Measurements from ENCODE around the gene MXI1.

MXI1 gene

DNA sequence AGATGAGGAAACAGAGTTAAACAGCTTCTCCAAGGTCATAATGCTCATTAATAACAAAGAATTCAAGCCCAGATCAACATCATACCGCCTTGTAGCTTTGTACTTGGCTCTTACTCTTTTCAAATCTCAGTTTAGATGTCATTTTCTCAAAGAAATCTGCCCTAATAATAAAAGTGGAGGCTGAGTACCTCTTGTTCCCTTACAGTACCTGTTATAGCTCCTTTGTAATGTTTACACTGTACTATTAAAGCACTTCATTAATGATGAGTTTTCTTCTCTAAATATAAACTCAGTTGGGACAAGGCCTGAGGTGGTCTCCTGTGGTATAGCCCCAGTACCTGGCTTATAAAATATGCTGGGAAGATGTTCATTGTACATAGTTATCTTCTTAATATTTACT is 89.6 kb downstream of the MXI1 start:
- ATAC-seq = no peak
- TF ChIP-seq TSHZ2 (CRISPR knock-in tag; IDR thresholded peaks at IDR 0.05) (no peak), CSDC2 (CRISPR knock-in tag; IDR thresholded peaks at IDR 0.05) (no peak), GLIS3 (CRISPR knock-in tag; IDR thresholded peaks at IDR 0.05) (no peak), OSR1 (CRISPR knock-in tag; IDR thresholded peaks at IDR 0.05) (no peak), TOX (CRISPR knock-in tag; IDR thresholded peaks at IDR 0.05; ENCODE audit: borderline replicate concordance) (no peak), ISL1 (CRISPR knock-in tag; IDR thresholded peaks at IDR 0.05) (no peak), ESRRG (CRISPR knock-in tag; IDR thresholded peaks at IDR 0.05) (no peak), TCF4 (CRISPR knock-in tag; IDR thresholded peaks at IDR 0.05; ENCODE audit: borderline replicate concordance) (no peak), ARNTL (CRISPR knock-in tag; IDR thresholded peaks at IDR 0.05; ENCODE audit: borderline replicate concordance, low read depth) (no peak), BACH2 (CRISPR knock-in tag; IDR thresholded peaks at IDR 0.05; ENCODE audit: borderline replicate concordance) (no peak), PPARA (CRISPR knock-in tag; IDR thresholded peaks at IDR 0.05; ENCODE audit: borderline replicate concordance) (no peak), ZC3H10 (CRISPR knock-in tag; IDR thresholded peaks at IDR 0.05) (no peak)
- TF ChIP-seq, protein P1, sequence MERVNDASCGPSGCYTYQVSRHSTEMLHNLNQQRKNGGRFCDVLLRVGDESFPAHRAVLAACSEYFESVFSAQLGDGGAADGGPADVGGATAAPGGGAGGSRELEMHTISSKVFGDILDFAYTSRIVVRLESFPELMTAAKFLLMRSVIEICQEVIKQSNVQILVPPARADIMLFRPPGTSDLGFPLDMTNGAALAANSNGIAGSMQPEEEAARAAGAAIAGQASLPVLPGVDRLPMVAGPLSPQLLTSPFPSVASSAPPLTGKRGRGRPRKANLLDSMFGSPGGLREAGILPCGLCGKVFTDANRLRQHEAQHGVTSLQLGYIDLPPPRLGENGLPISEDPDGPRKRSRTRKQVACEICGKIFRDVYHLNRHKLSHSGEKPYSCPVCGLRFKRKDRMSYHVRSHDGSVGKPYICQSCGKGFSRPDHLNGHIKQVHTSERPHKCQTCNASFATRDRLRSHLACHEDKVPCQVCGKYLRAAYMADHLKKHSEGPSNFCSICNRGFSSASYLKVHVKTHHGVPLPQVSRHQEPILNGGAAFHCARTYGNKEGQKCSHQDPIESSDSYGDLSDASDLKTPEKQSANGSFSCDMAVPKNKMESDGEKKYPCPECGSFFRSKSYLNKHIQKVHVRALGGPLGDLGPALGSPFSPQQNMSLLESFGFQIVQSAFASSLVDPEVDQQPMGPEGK (CRISPR knock-in tag; IDR thresholded peaks at IDR 0.05; ENCODE audit: borderline replicate concordance) = no peak
- TF ChIP-seq, protein P2, sequence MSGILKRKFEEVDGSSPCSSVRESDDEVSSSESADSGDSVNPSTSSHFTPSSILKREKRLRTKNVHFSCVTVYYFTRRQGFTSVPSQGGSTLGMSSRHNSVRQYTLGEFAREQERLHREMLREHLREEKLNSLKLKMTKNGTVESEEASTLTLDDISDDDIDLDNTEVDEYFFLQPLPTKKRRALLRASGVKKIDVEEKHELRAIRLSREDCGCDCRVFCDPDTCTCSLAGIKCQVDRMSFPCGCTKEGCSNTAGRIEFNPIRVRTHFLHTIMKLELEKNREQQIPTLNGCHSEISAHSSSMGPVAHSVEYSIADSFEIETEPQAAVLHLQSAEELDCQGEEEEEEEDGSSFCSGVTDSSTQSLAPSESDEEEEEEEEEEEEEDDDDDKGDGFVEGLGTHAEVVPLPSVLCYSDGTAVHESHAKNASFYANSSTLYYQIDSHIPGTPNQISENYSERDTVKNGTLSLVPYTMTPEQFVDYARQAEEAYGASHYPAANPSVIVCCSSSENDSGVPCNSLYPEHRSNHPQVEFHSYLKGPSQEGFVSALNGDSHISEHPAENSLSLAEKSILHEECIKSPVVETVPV (CRISPR knock-in tag; IDR thresholded peaks at IDR 0.05) = no peak

GRCh38 chr10:110300486-110300986 is 93.1 kb downstream of the MXI1 start:
- no peak for ATAC-seq
- TF ChIP-seq, protein P1 (CRISPR knock-in tag; IDR thresholded peaks at IDR 0.05; ENCODE audit: borderline replicate concordance) = no peak

GRCh38 chr10:110303681-110304080 is 96.3 kb downstream of the MXI1 start:
- no peak for ATAC-seq
- TF ChIP-seq TCF4 (CRISPR knock-in tag; IDR thresholded peaks at IDR 0.05; ENCODE audit: borderline replicate concordance) (no peak), OSR1 (CRISPR knock-in tag; IDR thresholded peaks at IDR 0.05) (no peak), TSHZ2 (CRISPR knock-in tag; IDR thresholded peaks at IDR 0.05) (no peak), ISL1 (CRISPR knock-in tag; IDR thresholded peaks at IDR 0.05) (no peak), ZNF565 (CRISPR knock-in tag; conservative IDR thresholded peaks at IDR 0.05; ENCODE audit: low read depth) (no peak), ESRRG (CRISPR knock-in tag; IDR thresholded peaks at IDR 0.05) (no peak), ZFP3 (CRISPR knock-in tag; IDR thresholded peaks at IDR 0.05) (no peak), ARNTL (CRISPR knock-in tag; IDR thresholded peaks at IDR 0.05; ENCODE audit: borderline replicate concordance, low read depth) (no peak), TOX (CRISPR knock-in tag; IDR thresholded peaks at IDR 0.05; ENCODE audit: borderline replicate concordance) (no peak), ZNF70 (CRISPR knock-in tag; IDR thresholded peaks at IDR 0.05) (no peak), RARB (CRISPR knock-in tag; IDR thresholded peaks at IDR 0.05) (no peak), ZNF8 (CRISPR knock-in tag; IDR thresholded peaks at IDR 0.05) (no peak)
- TF ChIP-seq, protein P3, sequence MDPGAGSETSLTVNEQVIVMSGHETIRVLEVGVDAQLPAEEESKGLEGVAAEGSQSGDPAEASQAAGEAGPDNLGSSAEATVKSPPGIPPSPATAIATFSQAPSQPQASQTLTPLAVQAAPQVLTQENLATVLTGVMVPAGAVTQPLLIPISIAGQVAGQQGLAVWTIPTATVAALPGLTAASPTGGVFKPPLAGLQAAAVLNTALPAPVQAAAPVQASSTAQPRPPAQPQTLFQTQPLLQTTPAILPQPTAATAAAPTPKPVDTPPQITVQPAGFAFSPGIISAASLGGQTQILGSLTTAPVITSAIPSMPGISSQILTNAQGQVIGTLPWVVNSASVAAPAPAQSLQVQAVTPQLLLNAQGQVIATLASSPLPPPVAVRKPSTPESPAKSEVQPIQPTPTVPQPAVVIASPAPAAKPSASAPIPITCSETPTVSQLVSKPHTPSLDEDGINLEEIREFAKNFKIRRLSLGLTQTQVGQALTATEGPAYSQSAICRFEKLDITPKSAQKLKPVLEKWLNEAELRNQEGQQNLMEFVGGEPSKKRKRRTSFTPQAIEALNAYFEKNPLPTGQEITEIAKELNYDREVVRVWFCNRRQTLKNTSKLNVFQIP (CRISPR knock-in tag; IDR thresholded peaks at IDR 0.05; ENCODE audit: borderline replicate concordance, low read depth) = no peak
- TF ChIP-seq, protein P1 (CRISPR knock-in tag; IDR thresholded peaks at IDR 0.05; ENCODE audit: borderline replicate concordance) = no peak
